Esophagus muscularis mucosa (tissue), 3 donors: ENCODE data around the gene PGAP1.

Experiments used
- EP300 ChIP-seq: sonication (generic); formaldehyde crosslinking; IDR thresholded peaks from one replicate; pipeline ENCODE4 v1.6.1; 2017; ENCODE audit warnings: antibody characterized with exemption
- POLR2A ChIP-seq: fragments of 450-650 bp; IDR thresholded peaks from one replicate; pipeline ENCODE4 v1.6.1; 2017; ENCODE audit warnings: antibody characterized with exemption, moderate library complexity, mild to moderate bottlenecking, low read depth
- POLR2AphosphoS5 ChIP-seq, 2 donors: sonication (generic); formaldehyde crosslinking; IDR thresholded peaks; one replicate each; pipeline ENCODE4 v1.6.1; 2017; ENCODE audit warnings: antibody characterized with exemption in 2 of 2

GRCh38 chr2:196963961-196964360 lies 37.5 kb upstream of the PGAP1 start:
- TF ChIP-seq POLR2A (no peak), EP300 (no peak), POLR2AphosphoS5 (IDR thresholded peaks at IDR 0.05) (no peak)
